Effector CD8-positive, alpha-beta T cell (primary cell): Measurements from ENCODE around the gene ZMAT5.
"Not testable (repeated sequence)": the region's sequence is repeated elsewhere in the genome, so short reads cannot be mapped to it uniquely, and the experiment has no call there.

Experiments used
- DNase-seq: peaks from one replicate; lab custom pipeline; 2025; lab: John Stamatoyannopoulos, UW

The ZMAT5 gene

DNA sequence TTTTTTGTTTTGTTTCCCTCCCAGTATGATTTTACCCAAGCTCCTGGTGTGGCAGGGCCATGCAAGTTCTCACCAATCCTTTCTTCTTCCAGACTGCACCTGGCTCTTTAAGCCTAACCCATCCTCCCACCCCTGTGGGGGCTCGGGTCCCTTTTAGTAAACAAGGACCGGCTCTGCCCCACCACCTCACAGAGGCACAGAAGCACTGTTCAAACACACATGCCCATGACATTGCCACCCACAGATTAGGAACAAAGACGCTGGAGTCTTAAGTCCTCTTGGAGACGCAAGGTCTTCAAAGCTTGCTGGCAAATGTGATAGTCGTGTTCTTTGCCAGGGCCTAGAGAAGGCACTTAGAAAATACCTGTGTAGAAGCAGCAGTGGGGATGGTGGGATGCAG is 19.2 kb upstream of the ZMAT5 start:
- DNase-seq = no peak

DNA sequence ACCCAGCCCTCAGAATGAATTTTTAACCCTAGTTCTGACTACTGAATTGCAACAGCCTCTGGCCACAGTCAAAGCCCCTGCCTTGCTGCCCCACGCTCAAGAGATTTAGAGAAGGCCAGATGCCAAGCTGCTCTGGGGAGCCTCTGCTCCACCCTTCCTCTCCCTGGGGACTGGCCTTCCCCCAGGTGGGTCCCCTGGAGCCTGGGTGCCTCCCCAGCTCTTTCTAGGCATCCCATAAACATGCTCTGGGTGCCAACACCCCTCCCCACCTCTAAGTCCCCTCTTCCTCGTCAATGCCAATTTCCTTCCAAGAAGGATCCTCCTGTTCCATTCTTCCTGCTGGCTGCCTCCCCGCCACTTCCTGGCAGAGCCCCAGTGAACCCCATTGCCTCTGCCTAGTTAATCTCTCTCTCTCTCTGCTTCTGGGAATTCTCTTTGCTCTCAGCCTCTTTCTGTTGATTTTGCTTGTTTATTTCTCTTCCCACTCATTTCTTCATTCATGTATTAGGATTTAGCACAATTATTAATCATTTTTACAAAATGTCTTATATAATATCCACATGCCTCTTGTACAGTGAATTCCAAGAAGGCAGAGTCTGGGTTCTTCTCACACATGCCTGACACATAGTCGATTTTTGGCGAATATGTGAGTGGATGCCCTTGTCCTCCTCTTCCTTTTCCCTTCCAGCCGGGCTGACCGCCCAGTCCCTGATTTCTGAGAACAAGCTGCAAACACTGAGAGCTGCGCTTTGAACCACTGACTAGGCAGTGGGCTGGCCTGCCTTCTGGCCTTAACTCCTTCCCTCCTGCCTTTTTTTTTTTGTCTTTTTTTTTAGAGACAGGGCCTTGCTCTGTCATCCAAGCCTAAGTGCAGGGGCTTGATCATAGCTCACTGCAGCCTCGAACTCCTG is 17.9 kb upstream of the ZMAT5 start:
- no peak for DNase-seq

DNA sequence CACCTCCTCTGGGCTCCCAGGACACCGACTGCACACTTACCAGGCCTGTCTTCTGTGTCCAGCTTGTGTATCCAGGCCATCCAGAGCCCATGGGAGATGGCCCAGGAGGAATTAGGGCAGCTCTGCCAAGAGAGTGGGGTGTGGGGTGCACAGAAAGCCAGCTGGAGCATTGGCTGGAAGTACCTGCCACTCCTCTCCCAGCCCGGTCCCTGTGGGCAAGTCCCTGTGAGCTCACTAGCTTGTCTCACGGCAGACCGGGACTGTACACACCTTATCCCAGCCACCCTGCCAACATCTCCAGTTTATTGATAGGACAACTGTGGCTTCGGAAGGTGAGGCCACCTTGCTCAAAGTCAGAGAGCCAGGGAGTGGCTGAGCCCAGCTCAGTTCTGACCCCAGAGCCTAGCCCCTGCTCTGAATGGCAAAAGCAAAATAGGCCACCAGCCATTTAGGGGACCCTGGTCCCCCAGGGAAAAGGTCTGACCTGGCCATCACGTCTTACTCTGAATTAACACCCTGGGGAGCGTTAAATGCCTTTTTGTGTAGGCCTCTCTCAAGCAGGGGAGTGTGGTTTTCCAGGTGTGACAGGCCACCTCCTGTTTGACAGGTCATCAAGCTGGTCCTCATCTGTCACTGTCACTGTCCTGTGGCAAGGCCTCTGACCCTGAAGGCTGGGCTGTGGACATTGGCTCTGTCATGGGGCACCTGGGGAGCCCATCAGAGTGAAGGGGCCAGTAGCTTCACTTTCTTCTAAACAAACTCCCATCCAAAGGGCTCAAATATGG is 15.4 kb upstream of the ZMAT5 start:
- no peak for DNase-seq

DNA sequence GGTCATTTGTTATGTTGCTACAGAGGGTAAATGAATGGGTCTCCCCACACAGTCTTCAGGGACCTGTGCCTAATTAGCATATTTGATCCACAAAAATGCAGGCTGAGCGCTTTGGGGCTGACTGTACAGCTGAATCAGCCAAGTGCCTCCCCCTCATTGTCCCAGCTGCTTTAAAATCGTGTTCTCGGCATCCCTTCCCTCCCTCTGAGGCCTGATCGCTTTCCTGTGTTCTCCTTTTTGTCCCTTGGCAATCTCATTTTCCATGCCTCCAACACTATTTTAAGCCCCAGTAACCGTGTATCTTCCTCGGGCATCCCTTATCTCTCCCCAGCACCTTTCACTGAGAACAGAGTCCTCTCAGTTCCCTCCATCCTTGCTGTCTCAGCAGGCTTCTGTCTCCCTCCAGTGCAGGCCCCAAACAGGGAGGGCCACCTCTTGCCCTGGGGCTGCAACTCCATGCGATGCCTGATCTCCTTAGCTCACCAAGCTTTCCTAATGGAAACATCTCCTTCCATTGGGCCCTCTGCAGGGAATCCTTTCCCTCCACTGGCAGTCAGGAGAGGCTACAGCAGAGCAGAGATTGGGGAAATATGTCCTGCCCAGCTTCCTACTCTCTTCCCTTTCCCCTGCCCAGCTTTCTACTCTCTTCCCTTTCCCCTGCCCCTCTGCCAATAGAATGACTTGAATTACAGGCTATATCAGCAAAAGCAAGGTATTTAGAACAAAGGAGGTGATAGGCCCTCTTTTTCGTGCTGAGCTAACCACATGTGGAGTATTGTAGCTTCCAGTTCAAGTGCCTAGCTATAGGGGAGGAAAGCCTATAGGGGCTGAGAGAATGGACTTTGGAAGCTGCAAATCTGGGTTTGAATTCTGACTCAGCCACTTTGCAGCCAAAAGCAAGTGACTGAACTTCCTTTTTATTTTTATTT is 14.2 kb upstream of the ZMAT5 start:
- no peak for DNase-seq

DNA sequence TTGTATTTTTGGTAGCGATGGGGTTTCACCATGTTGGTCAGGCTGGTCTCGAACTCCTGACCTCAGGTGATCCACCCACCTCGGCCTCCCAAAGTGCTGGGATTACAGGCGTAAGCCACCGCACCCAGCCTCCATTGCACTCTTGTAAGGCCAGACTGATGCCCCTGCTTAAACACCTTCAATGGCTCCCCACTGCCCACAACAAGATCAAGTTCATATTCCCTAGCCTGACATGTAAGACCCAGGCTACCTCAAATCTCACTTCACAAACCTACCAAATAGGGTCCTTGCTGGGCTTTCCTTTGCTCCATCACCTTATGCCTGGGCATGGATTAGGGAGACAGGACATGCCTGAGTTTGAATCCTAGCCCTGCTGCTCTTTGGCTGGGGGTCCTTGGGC is 13.4 kb upstream of the ZMAT5 start:
- DNase-seq = no peak

DNA sequence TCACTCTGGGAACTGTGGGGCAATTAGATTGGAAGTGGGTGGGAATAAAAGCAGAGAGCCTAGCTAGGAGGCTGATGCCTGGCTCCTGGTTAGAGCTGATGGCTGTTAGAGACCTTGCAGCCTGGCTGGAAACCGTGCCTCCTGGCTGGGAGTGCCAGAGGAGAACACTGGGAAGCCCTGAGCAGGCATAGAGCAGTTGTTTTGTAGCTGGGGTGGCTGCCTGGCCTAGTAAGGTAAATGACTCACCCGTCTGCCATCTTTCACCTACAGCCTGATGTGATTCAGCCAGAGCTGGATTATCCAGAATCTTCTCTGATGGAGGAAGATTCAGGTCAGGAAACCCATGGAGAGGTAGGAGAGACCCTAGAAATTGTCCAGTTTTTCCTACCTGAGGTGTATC is 6.4 kb upstream of the ZMAT5 start:
- no peak for DNase-seq

DNA sequence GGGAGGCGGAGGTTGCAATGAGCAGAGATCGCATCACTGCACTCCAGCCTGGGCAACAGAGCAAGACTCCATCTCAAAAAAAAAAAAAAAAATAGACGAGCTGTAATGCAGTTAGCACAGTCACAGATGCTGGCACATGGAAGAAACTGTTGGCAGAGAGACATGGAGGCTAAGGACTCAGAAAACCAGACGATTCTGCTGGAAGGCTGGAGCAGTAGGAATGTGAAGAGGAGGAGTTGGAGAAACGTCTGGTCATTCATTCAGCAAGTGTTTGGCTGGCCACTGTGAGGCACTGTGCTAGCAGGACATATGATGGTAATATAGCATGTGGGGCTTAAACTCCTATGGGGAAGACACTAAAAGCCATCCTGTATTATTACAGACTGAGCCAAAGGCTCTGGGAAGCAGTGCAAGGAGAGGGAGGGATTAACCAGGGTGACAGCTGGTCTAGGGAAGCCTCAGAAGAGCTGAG is 5.4 kb upstream of the ZMAT5 start:
- no peak for DNase-seq

DNA sequence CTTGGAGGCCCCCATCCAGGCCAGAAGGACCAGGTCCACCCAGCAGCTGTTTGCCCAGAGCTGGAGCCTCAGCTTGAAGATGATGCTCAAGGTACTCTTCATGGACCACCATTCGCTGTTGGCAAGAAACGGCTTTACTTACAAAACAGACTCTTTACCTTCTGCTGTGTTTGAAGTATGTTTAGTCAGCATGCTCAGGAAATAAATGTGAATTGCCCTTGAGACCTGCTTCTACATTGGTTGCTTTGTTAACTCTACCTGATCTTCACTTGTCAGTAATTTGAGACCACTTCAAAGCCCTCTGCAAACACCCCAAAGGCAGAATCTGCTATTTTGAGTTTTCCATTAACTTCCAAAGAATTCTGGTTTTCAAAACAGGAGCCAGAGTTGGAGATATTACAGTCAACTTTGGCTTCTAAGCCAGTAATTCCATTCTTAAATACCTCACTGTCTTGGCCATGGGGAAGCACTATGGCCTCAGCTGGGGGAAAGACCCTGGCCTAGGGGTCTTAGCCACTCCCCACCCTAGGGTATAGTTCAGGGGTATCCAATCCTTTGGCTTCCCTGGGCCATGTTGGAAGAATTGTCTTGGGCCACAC is 3.0 kb upstream of the ZMAT5 start:
- DNase-seq = no peak

DNA sequence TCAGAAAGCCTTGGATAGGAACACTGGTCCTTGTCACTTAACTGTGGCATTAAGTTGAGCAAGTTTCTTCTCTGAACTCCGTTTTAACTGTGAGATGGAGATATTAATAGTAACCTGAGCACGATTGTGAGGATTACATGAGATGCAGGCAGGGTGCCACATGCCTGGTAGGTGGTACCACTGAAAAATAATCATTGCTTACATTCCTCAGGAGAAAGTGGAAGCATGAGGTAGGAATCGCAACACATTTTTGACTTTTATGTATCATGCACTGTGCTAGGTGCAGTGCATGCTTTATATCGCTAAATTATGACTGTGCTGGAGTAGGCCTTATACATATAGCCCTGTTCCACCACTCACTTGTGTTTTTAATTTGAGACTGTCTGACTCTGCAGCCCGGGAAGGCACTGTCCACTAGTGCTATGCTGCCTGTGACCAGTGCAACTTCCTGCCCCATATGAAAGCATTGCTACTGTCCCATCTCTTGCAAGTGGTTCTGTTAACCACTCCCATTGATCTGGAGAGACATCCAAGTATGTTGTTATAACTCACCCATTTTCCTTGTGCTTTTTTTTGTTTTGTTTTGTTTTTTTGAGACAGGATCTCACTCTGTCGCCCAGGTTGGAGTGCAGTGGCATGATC is 1.4 kb upstream of the ZMAT5 start:
- no peak for DNase-seq

DNA sequence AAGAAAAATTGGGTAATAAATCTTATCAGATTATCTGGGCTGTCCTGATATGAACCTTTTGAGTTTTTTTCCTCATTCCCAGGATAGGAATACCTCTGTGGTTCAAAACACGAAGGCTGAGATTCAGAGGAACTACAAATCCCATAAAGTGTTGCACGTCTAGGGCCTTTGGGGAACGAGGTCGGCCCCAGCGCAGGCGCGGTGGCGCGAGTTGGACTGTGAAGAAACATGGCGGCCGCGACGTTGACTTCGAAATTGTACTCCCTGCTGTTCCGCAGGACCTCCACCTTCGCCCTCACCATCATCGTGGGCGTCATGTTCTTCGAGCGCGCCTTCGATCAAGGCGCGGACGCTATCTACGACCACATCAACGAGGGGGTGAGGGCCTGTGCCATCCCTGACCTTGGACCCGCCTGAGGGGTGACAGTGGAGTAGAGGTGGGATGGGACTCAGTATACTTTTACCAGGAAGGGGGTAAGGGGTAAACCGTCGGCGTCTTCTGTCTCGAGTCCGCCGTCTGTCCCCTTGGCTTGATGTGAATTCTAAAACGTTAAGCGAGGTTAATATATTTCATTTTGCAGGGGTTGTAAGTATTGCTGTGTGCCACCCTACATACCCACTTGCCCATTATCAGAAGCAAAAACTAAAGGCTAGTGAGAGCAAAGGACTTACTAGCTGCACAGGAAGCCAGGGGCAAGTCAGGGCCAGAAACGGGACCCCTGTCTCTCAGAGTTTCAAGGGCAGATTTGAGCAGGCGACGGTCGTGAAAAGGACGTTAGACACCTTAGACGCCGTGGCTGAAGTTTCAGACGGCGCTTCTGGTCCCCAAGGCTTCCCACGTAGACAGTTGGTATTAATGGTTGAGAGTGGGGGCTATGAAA is 604 bp upstream of the ZMAT5 start, which contains the start of gene UQCR10:
UQCR10 (plus strand) TSS at position 199 of the 881 bp plus-strand sequence; CDS start at position 229, 30 bp downstream.
- DNase-seq = peak; percentile 87

DNA sequence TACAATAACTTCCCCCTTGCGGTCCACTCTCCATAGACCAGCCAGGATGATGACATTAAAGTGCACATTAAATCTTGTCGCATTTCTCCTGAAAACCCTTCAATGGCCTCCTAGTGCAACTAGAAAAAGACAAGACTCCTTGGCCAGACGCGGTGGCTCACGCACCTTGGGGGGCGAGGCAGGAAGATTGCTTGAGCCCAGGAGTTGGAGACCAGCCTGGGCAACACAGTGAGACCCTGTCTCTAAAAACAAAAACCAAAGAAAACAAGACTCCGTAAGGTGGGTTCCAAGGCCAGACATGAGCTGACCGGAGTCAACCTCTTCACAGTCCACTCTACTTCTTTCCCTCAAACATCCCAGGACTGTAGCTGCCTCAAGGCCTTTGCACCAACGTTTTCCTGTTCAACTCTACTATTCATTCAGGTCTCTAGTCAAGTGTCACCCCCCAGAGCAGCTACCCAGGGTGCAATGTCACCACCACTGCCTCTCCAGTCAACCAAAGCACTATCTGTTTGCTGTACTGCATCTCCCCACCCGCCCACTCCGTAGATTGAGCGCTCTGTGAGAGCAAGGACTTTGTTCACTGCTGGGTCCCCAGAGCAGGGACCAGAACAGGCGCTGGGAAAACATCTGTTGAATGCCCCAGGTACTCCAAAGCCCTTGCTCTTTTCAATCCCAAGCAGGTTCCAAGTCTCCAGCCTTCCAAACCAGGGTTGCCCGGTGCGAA is 739 bp downstream of the ZMAT5 start:
- DNase-seq = no peak

DNA sequence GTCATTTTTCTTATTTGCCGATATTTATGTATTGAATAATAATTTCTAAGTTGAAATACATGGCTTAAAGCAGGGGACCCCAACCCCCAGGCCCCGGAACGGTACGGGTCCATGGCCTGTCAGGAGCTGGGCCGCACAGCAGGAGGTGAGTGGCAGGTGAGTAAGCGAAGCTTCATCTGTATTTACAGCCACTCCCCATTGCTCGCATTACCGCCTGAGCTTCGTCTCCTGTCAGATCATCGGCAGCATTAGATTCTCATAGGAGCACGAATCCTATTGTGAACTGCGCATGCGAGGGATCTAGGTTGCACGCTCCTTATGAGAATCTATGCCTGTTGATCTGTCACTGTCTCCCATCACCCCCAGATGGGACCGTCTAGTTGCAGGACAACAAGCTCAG is 4.5 kb downstream of the ZMAT5 start:
- no peak for DNase-seq

DNA sequence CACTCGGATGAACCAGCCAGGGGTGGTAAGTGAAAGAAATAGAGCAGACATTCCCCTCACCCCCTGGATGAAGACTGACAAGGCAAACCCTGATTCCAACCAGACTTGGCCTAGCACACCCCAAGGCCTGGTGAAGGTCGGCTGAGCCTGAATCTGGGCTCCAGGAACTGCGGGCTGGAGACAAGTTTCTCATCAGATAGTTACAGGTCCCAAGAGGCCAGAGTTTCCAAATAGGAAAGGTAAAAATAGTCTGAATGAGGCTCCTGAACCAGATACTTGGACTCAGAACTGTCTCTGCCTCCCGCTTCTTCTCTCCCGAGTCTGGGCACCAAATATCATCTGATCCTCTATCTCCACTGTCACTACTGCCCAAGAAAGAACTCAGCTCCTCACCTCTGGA is 7.8 kb downstream of the ZMAT5 start:
- no peak for DNase-seq

DNA sequence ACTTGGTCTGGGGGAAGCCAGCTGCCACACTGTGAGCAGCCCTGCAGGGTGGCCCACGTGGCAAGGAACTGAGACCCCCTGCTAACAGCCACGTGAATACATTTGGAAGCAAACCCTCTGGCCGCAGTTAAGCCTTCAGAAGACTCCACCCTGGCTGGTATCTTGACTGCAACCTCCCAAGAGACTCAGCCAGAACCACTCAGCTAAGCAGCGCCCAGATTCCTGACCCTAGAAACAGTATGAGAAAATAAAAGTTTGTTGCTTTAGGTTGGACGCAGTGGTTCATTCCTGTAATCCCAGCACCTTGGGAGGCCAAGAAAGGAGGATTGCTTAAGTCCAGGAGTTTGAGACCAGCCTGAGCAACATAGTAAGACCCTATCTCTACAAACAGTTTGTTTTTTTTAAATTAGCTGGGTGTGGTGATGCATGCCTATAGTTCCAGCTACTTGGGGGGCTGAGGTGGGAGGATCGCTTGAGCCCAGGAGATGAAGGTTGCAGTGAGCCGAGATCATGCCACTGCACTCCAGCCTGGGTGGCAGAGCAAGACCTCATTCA is 8.7 kb downstream of the ZMAT5 start:
- no peak for DNase-seq

DNA sequence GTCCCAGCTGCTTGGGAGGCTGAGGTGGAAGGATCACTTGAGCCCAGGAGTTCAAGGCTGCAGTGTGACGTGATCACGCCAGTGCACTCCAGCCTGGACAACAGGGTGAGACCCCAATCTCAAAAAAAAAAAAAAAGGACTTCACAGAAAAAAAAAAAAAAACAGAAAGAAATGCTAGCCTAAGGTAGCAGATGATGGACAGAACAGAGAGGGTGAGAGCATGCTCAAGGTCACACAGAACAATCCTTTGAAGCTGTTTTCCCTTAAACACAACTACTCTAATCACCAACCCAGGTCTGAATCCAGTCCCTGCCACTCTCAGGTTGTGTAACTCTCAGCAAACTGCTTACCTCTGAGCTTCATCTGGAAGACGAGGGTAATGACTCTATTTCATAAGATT is 9.7 kb downstream of the ZMAT5 start:
- no peak for DNase-seq

DNA sequence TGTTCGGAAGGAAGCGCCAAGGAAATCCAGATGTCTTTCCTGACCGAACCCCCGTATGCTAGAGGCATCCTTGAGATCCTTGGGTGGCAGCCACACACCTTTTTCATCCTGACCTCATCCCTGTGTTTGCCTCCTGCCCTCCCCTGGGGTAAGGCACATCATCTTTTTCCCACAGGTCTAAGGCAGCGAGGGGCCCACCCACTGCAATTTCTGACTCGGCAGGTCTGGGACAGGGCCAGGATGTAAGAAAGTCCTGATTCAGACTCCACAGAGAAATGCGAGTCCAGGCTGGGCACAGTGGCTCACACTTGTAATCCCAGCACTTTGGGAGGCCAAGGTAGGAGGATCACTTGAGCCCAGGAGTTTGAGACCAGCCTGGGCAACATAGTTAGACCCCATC is 10.5 kb downstream of the ZMAT5 start:
- DNase-seq = no peak

DNA sequence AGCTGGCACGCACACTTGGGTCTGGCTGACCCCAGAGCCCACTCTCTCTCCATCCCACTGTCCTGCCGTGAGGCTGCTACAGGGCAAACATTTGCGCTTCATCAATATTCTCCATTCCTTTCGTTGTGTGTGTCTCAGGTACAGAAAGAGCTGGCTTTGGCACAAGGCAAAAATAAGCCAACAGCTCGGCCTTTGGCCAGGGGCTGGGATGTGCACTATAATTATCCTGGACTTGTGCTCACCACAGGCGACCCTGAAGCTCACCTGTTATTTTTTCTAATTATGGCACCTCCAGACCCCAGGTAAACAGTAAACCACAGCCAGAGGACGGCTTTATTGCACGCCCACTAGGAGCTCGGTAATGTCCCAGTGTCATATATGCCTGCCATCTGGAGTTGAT is 10.9 kb downstream of the ZMAT5 start:
- DNase-seq = no peak

DNA sequence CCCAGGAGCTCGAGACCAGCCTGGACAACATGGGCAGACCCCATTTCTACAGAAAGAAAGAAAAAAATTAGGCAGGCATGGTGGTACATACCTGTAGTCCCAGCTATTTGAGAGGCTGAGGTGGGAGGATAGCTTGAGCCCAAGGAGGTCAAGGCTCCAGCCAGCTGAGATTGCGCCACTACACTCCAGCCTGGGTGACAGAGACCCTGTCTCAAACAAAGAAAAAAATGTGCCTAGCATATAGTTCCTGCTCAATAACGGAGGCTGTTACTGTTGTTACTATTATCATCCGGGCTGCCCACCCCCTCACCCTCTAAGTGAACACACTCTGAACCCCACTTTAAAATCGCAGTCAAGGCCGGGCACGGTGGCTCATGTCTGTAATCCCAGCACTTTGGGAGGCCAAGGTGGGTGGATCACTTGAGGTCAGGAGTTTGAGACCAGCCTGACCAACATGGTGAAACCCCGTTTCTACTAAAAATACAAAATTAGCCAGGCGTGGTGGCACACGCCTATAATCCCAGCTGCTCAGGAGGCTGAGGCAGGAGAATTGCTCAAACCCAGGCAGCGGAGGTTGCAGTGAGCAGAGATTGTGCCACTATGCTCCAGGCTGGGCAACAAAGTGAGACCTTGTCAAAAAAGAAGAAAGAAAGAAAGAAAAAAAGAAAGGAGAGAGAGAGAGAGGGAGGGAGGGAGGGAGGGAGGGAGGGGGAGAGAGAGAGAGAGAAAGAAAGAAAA is 12.0 kb downstream of the ZMAT5 start:
- DNase-seq = not testable (repeated sequence)
